Osteocyte (in vitro differentiated cells): Measurements from ENCODE around the gene HIF1AN. TPM values are rescaled to one million over a fixed set of nuclear protein-coding genes. Genes with fewer than 3 reads are reported as not detected.

Source experiments
- DNase-seq: peaks from one replicate; pipeline ENCODE4 v3.0.0; 2021; ENCODE audit warnings: mixed read lengths; ENCODE audit not compliant: unreplicated experiment; ENCODE audit errors: extremely low spot score
- H3K27ac Mint-ChIP-seq: one replicate; pipeline ENCODE4 v1.8.0; 2021; ENCODE audit warnings: mild to moderate bottlenecking, mixed read lengths; ENCODE audit not compliant: unreplicated experiment
- H3K27me3 Mint-ChIP-seq: one replicate; pipeline ENCODE4 v1.8.0; 2021; ENCODE audit warnings: mixed read lengths; ENCODE audit not compliant: unreplicated experiment
- H3K36me3 Mint-ChIP-seq: one replicate; pipeline ENCODE4 v1.8.0; 2021; ENCODE audit warnings: mixed read lengths; ENCODE audit not compliant: unreplicated experiment
- H3K4me1 Mint-ChIP-seq: one replicate; pipeline ENCODE4 v1.8.0; 2021; ENCODE audit warnings: mixed read lengths; ENCODE audit not compliant: unreplicated experiment
- H3K4me3 Mint-ChIP-seq: one replicate; pipeline ENCODE4 v1.8.0; 2021; ENCODE audit warnings: mild to moderate bottlenecking, moderate library complexity, mixed read lengths; ENCODE audit not compliant: unreplicated experiment
- H3K9me3 Mint-ChIP-seq: one replicate; pipeline ENCODE4 v1.8.0; 2021; ENCODE audit warnings: mixed read lengths; ENCODE audit not compliant: unreplicated experiment
- CTCF ChIP-seq: fragments of 200-600 bp; sonication (generic); IDR thresholded peaks from 2 replicates; pipeline ENCODE4 v1.5.0; 2021; ENCODE audit warnings: antibody characterized with exemption, mild to moderate bottlenecking, moderate library complexity
- total RNA-seq: library from RNA; stranded (reverse); gene quantifications from 2 replicates; pipeline ENCODE4 v1.2.1, GENCODE V29; 2021

The HIF1AN gene
- total RNA-seq, 1 donor from 2014 or later = 50.6 TPM

DNA sequence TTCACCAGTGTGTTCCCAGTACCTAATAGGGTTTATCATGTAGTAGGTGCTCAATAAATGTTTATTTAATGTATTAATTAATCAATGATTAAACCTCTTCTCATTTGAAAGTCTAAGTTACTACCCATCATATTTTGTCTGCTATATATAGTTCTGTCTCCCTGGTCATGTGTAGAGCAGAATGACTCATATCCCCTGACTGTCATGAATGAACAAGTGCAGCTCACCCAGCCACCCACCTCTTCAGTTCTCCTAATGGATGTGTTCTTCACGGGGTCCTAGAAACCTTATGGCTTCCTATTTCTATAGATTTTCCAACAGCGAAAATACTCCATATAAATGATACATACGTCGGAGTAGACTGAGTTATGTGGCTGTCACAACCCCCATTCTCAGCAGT lies 64.5 kb downstream of the HIF1AN start:
- TF ChIP-seq CTCF = no peak
- H3K9me3 Mint-ChIP-seq = no peaks in the 10 kb centered on the region
- H3K36me3 Mint-ChIP-seq = no peaks in the 10 kb centered on the region
- no peak for DNase-seq
- H3K4me3 Mint-ChIP-seq = no peak overlapping the region
- no peak overlapping the region for H3K27ac Mint-ChIP-seq
- peaks cover 23% of the 10 kb centered on the region for H3K27me3 Mint-ChIP-seq
- no peaks in the 10 kb centered on the region for H3K4me1 Mint-ChIP-seq

DNA sequence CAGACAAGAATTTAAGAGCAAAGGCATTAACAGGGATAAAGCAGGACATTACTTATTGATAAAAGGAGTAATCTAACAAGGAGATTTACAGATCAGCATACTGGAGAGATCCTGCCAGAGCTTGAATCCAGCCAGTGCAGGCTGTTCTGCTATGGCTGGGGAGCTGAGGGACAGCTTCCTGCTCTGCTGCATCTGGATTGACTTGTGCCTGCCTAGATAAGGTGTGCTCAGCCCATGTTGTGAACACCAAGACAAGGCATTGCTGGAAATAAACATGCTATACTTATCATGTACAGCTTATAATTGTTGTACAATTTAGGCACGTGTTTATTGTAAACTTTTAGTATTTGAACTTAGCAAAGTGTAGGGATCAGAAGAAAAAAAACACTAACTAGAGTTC lies 71.7 kb downstream of the HIF1AN start:
- no peaks in the 10 kb centered on the region for H3K4me1 Mint-ChIP-seq
- H3K27me3 Mint-ChIP-seq = peaks cover 53% of the 10 kb centered on the region

More for the DNA sequence above, 71.7 kb downstream of the HIF1AN start:
- H3K36me3 Mint-ChIP-seq = no peaks in the 10 kb centered on the region
- no peaks in the 10 kb centered on the region for H3K9me3 Mint-ChIP-seq
- no peak for DNase-seq
- no peak for TF ChIP-seq CTCF
- H3K4me3 Mint-ChIP-seq = no peak overlapping the region
- no peak overlapping the region for H3K27ac Mint-ChIP-seq

Other genes with a start within 250 kb of the HIF1AN start
- gene BLOC1S2, start 249.3 kb upstream of the HIF1AN start, total RNA-seq = 23.7 and 27.5 TPM in 2 replicates
- gene PKD2L1, start 205.7 kb upstream of the HIF1AN start, total RNA-seq = not detected in 2 replicates
- gene SCD, start 188.7 kb upstream of the HIF1AN start, total RNA-seq = 77.9 and 81.4 TPM in 2 replicates
- gene WNT8B, start 72.9 kb upstream of the HIF1AN start, total RNA-seq = not detected in 2 replicates
- gene SEC31B, start 16.1 kb upstream of the HIF1AN start, total RNA-seq = 18.3 and 19.6 TPM in 2 replicates
- gene NDUFB8, start 6.1 kb upstream of the HIF1AN start, total RNA-seq = 151 and 169 TPM in 2 replicates
- gene PAX2, start 209.6 kb downstream of the HIF1AN start, total RNA-seq = 0.30 and 1.4 TPM in 2 replicates